AG08396 (cell line): Measurements from ENCODE around the gene UPK3BL2.
"Not testable (repeated sequence)": the region's sequence is repeated elsewhere in the genome, so short reads cannot be mapped to it uniquely, and the experiment has no call there.

Source experiments
- DNase-seq: peaks from one replicate; pipeline ENCODE4 v3.0.0; 2012; ENCODE audit warnings: low spot score, mixed read lengths

The UPK3BL2 gene

DNA sequence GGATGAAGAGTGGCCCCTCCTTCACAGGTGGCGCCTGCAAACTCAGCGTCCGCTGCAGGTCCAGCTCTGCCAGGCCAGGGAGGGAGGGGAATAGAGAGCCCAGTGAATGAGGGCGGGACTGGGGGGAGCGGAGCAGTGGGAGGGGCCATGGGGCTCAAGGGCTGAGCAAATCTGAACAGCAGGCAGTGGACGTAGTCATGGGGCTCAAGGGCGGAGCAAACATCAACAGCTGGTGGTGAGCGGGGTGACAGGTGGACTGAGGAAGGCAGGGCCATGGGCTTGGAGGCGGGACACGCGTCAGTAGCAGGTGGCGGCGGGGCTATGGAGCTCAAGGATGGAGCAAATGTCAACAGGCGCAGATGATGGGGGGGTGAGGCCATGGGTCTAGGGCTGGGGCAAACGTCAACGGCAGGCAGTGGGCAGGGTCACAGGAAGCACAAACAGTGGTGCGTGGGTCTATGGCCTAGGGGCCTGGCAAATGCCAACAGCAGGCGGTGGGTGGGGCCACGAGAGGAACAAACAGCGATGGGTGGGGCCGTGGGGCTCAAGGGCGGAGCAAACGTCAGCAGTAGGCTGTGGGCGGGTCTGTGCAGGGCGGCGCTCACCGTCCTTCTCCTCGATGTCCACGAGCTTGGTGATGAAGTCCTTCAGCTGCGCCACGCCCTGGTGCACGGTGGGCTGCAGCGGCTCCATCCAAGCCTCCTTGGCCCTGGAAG is 50.1 kb downstream of the UPK3BL2 start:
- not testable (repeated sequence) for DNase-seq

DNA sequence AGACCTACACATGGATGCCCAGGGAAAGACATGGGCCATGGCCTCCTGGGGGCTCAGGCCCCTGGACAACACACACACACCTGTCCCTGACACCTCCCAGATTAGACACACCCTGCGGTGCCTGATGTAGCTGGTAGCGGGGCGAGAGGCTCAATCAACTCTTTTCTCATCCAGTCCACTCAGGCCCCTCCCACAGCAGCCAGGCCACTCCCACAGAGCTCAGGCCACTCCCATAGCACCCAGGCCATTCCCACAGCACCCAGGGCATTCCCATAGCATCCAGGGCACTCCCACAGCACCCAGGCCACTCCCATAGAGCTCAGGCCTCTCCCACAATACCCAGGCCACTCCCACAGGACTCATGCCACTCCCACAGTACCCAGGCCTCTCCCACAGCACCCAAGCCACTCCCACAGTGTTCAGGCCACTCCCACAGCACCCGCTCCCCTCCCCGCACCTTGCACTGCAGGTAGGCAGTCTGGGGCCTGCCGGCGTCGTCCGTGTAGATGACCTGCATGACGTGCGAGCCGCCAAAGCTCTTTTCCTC is 52.9 kb downstream of the UPK3BL2 start:
- DNase-seq: not testable (repeated sequence)
